Activated CD8-positive, alpha-beta memory T cell treated with anti-CD3 and anti-CD28 coated beads for 1 hour (primary cell): Measurements from ENCODE around the gene SPDYE16.
"Not testable (repeated sequence)": the region's sequence is repeated elsewhere in the genome, so short reads cannot be mapped to it uniquely, and the experiment has no call there.

Source experiments
- DNase-seq, 2 donors: peaks; one replicate each; pipeline ENCODE4 v3.0.0-alpha.2; 2020; ENCODE audit warnings: low read depth in 1 of 2; ENCODE audit errors: extremely low read depth in 1 of 2

Gene SPDYE16

GRCh38 chr7:76551992-76552391, 8.9 kb upstream of the SPDYE16 start:
- DNase-seq, result not testable (repeated sequence)

DNA sequence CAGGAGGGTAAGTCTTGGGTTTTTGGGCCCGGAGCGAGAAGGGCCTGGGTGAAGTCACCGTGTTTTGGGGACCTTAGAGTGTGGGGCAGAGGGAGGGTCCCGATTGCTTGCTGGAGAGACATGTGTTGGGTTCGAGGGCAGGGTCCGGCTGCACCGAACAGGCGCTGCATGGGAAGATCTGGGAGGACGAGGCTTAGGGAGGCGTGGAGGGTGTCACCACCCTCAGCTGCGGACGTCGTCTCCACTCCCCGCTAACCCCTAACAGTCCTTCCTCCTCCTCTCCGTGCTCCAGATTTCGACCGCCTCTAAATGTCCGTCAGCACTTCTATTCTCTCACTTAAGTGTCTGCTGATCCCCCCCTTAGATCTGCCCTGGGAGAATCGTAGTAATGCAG, 6.8 kb upstream of the SPDYE16 start:
- not testable (repeated sequence) for DNase-seq

- DNase-seq, result peak; percentile 59 to 64
Observed at GRCh38 chr7:76549025-76549854, 6.1 kb upstream of the SPDYE16 start.

- not testable (repeated sequence) for DNase-seq
Observed at GRCh38 chr7:76531643-76532042, 11.5 kb downstream of the SPDYE16 start.

DNA sequence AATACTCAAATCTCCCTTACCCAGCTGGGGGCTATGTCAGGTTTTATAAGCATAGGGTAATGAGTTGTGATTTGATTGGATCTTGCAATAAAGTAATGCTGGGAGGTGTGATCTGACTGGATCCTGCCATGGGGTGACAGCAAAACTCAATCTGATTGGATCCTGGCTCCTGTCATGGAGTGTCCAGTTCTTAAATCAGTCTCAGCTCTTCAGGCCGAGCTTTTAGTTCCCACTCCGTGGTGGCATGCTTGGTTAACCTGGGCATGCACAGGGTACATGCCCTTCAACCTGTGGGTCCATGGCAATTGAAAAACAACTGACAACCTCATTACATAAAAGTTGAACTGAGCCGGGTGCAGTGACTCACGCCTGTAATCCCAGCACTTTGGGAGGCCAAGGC, 16.9 kb downstream of the SPDYE16 start:
- DNase-seq, result not testable (repeated sequence)

GRCh38 chr7:76516932-76517331, 26.2 kb downstream of the SPDYE16 start:
- not testable (repeated sequence) for DNase-seq

DNA sequence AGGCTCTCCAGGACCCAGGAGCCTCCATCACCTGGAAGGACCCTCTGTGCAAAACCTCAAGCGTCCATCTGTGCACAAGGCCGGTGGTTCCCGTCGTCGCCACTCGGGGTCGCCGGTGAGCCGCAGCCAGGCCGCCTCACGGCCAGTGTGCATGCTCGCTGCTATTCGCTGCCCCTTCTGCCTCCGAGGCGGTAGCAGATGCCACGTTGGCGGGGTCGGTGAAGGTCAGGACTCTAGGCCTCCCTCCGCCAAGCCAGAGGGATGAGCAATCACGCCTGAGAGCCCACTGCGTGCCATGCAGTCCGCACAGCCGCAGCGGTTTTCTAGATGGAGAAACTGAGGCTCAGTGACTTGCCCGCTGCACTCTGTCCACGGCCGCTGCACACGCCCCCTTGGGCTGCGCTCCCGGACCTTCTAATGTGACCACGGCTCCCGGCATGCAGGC, 27.1 kb downstream of the SPDYE16 start:
- DNase-seq, result no peak

- no peak for DNase-seq
Observed at GRCh38 chr7:76514926-76515771, 27.9 kb downstream of the SPDYE16 start.

DNA sequence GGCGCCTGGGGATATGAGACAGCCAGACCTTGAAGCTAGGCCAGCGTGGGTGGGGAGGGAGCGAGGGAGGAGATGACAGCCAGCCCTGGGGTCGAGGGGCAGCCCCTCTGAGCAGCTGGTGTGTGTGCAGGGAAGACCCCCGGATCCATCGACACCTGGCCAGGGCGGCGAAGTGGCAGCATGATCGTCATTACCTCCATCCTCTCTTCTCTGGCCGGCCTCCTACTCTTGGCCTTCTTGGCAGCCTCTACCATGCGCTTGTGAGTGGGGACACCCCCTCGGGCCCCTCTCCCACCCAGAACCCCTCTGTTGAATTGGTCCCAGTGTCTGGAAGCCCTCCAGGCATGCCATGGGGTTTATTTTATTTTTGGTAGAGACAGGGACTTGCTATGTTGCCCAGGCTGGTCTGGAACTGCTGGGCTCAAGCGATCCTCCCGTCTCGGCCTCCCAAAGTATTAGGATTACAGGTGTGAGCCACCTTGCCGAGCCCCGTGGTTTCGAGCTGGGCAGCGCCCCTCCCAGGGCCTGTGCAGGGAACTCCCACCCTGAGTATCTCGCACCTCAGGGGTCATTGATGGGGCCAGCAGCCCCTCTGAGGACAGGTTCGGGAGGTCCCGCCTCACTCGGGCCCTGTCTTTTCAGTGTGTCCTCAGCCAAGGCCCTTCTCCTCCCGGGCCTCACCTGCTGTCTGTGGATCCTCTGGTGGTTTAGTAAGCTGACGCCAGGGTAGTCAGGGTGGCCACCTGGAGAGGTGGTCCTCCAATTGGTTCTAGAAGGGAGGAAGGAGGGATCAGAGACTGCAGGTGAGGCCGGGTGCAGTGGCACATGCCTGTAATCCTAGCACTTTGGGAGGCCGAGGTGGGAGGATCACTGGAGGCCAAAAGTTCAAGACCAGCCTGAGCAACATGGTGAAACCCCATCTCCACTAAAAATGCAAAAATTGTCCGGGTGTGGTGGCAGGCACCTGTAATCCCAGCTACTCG, 29.0 kb downstream of the SPDYE16 start:
- no peak for DNase-seq

- DNase-seq, result no peak
Observed at GRCh38 chr7:76512941-76513816, 29.9 kb downstream of the SPDYE16 start.

DNA sequence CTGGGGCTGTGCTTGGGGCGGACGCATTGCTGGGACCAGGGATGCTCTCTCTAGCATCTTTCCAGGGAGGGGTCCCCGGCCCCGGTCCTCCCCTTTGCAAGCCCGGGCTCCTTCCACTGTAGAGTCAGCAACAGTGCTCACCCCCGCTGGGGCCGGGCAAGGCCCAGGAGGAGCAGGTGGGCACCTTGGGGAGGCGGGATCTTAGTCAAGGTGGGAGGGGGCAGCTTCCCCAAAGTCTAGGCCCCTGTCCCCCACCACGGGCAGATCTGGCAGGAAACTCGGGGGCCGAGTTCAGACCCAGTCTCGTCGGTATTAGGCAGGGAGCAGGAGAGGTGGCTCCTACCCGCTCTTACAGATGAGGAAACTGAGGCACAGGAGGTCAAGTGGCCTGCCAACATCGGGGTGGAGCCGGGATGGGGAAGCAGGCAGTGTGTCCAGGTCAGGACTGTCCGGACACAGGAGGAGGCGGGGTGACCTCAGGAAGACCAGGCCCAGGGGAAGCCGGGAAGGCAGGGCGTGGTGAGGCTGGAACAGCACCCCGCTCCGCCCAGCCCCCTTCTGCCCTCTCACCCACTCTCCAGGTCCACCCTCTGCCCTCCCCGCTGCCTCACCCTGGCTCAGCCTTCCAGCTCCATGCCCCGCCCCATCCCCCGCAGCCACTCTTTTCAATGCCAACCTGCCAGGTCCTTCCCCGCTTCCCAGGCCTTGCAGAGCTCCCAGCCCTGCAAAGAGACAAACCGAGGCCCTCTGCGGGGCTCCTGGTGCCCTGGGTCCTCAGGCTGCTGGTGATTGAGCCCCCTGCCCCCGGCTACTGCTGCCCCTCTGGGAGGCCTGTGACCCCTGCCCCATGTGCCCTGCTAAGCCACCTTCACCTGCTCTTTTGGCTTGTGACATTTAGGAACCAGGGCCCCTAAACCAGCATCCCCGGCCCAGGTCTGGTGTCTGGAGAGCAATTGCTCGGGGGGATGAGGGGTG, 30.9 kb downstream of the SPDYE16 start:
- DNase-seq, result not testable (repeated sequence)

GRCh38 chr7:76511200-76511910, 31.7 kb downstream of the SPDYE16 start:
- DNase-seq, result not testable (repeated sequence)

DNA sequence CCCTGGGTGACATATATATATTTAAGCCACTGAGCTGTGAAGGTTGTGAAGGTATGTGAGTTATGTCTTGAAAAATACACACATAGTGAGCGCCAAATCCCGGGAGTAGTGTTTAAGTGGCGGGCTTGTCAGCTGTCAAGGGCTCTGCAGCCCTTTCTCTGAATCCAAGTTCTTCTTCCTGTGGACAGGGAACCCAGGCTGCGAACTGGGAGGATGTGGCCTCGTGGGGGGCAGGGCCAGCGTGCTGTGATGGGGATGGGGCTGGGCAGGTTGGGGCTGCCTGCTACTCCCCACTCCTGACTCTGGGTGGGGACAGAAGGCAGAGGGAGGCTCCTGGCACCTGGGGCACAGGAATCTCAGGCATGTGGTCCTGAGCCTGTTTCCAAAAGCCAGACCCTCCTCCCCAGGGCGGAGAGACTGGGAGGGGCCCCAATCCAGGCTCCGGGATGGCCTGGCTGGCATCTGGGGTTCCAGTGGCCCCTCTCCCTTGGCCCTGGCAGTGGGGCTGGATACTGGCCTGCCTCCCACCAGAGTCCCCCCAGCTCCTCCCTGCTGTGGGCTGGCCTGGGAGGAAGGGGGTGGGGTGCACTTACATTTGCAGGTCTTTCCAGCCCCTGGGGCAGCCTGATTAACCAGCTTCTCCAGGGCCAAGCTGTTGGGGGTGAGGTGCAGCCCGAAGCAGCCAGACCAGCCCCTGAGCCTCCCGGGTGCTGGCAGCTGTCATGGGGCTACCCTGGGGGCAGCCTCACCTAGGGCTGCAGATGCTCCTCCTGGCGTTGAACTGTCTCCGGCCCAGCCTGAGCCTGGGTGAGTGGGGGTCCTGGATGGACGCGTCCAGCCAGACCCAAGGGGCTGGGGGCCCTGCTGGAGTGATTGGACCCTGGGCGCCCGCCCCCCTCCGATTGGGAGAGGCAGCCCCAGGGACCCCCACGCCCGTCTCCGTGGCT, 32.9 kb downstream of the SPDYE16 start, which contains the start of gene UPK3B:
TSS of gene UPK3B (plus strand) at position 622 of the 947 bp plus-strand sequence. CDS start at position 723, 101 bp downstream.
- no peak for DNase-seq

- DNase-seq, result no peak
Observed at GRCh38 chr7:76507723-76508406, 35.2 kb downstream of the SPDYE16 start.

GRCh38 chr7:76506643-76507042, 36.5 kb downstream of the SPDYE16 start:
- not testable (repeated sequence) for DNase-seq

GRCh38 chr7:76506081-76506440, 37.0 kb downstream of the SPDYE16 start:
- DNase-seq, result no peak
